K562 (cell line): ENCODE measurements around the gene CTDSPL. TPM values are rescaled to one million over a fixed set of nuclear protein-coding genes. Genes with fewer than 3 reads are reported as not detected.

Experiments used
- BRF1 ChIP-seq: IDR thresholded peaks from 3 replicates; pipeline ENCODE4 v1.6.1; 2011; ENCODE audit warnings: borderline replicate concordance, mild to moderate bottlenecking; ENCODE audit not compliant: insufficient read length; ENCODE audit errors: extremely low read depth
- CREM ChIP-seq: IDR thresholded peaks from 2 replicates; pipeline ENCODE4 v1.6.1; 2014; ENCODE audit warnings: antibody characterized with exemption, low read depth
- FOXP1 ChIP-seq: sonication (generic); formaldehyde crosslinking; IDR thresholded peaks from 2 replicates; pipeline ENCODE4 v1.8.0; 2022; ENCODE audit warnings: mild to moderate bottlenecking, missing genetic modification reagents
- GABPB2 ChIP-seq: fragments of 250-450 bp; sonication (Bioruptor Pico); conservative IDR thresholded peaks from 2 replicates; pipeline ENCODE4 v1.5.1; 2021; ENCODE audit warnings: mild to moderate bottlenecking
- GTF2A2 ChIP-seq: IDR thresholded peaks from 2 replicates; pipeline ENCODE4 v1.6.1; 2016; ENCODE audit warnings: mild to moderate bottlenecking, missing genetic modification characterization, missing compliant biosample characterization
- HNRNPUL1 ChIP-seq: fragments of 200-400 bp; formaldehyde crosslinking; IDR thresholded peaks from 2 replicates; pipeline ENCODE4 v1.6.1; 2017; ENCODE audit warnings: low read length
- KAT7 ChIP-seq: sonication (generic); formaldehyde crosslinking; IDR thresholded peaks from 2 replicates; pipeline ENCODE4 v1.8.0; 2022; ENCODE audit warnings: missing genetic modification reagents, mild to moderate bottlenecking, borderline replicate concordance
- KDM4B ChIP-seq, 2 experiments: fragments of 450-650 bp in 1 of 2; sonication (generic) in 1 of 2; IDR thresholded peaks; 2 replicates each; pipeline ENCODE4 v1.6.1; 2016 to 2017; ENCODE audit warnings: borderline replicate concordance in 2 of 2, antibody characterized with exemption in 1 of 2, low read depth in 1 of 2, mild to moderate bottlenecking in 1 of 2
- NFRKB ChIP-seq: fragments of 450-650 bp; IDR thresholded peaks from 2 replicates; pipeline ENCODE4 v1.6.1; 2016; ENCODE audit warnings: low read depth
- RB1 ChIP-seq: fragments of 450-650 bp; IDR thresholded peaks from 2 replicates; pipeline ENCODE4 v1.6.1; 2017; ENCODE audit warnings: low read depth, mild to moderate bottlenecking
- RBFOX2 ChIP-seq: fragments of 200-400 bp; formaldehyde crosslinking; IDR thresholded peaks from 2 replicates; pipeline ENCODE4 v1.6.1; 2017; ENCODE audit warnings: low read depth, mild to moderate bottlenecking, low read length, moderate library complexity
- SMAD4 ChIP-seq: fragments of 250-450 bp; sonication (Bioruptor Pico); conservative IDR thresholded peaks from 2 replicates; pipeline ENCODE4 v1.8.0; 2021; ENCODE audit warnings: inconsistent platforms, mild to moderate bottlenecking, moderate library complexity
- SRSF3 ChIP-seq: fragments of 200-400 bp; formaldehyde crosslinking; IDR thresholded peaks from 2 replicates; pipeline ENCODE4 v1.6.1; 2016; ENCODE audit warnings: mild to moderate bottlenecking, low read length, moderate library complexity; ENCODE audit not compliant: insufficient read depth
- TAF15 ChIP-seq: fragments of 200-400 bp; formaldehyde crosslinking; IDR thresholded peaks from 2 replicates; pipeline ENCODE4 v1.6.1; 2017; ENCODE audit warnings: mild to moderate bottlenecking, low read depth, low read length, moderate library complexity
- ZNF143 ChIP-seq: sonication (generic); formaldehyde crosslinking; IDR thresholded peaks from 2 replicates; pipeline ENCODE4 v1.9.0; 2022; ENCODE audit warnings: mild to moderate bottlenecking, missing genetic modification reagents
- ZNF174 ChIP-seq: fragments of 250-450 bp; sonication (Bioruptor Pico); IDR thresholded peaks from 2 replicates; pipeline ENCODE4 v1.4.0; 2020; ENCODE audit warnings: mild to moderate bottlenecking
- ZNF431 ChIP-seq: sonication (generic); formaldehyde crosslinking; IDR thresholded peaks from 2 replicates; pipeline ENCODE4 v1.8.0; 2022; ENCODE audit warnings: mild to moderate bottlenecking, missing genetic modification reagents
- ZNF778 ChIP-seq: fragments of 450-650 bp; formaldehyde crosslinking; IDR thresholded peaks from 2 replicates; pipeline ENCODE4 v1.4.0; 2020; ENCODE audit warnings: mild to moderate bottlenecking, moderate library complexity
- ZSCAN32 ChIP-seq: fragments of 450-650 bp; formaldehyde crosslinking; IDR thresholded peaks from 2 replicates; pipeline ENCODE4 v1.4.0; 2020; ENCODE audit warnings: mild to moderate bottlenecking, moderate library complexity
- polyA plus RNA-seq, 8 experiments: library from polyadenylated mRNA; depleted of rRNA in 4 of 8; stranded (reverse) in 5 of 8; unstranded in 3 of 8; fragments of >200 nt; fragmentation: Nextera tagmentation in 2 of 8; fragmentation: Illumina TruSeq in 1 of 8; extraction: Ambion mirVana in 2 of 8; extraction: Trizol in 1 of 8; gene quantifications; 2 replicates each; pipeline versions ENCODE4 v1.2.1 to v1.2.3, GENCODE V29; 2011 to 2014; ENCODE audit warnings: inconsistent platforms in 1 of 8, missing spikeins in 1 of 8
- total RNA-seq, 7 experiments: library from RNA; depleted of rRNA in 6 of 7; stranded (reverse); fragments of >200 nt in 6 of 7; fragmentation: Illumina TruSeq in 2 of 7; extraction: Trizol in 2 of 7; gene quantifications; 2 replicates each; pipeline versions ENCODE4 v1.2.1 to v1.2.3, GENCODE V29; 2011 to 2021; ENCODE audit warnings: low replicate concordance in 1 of 7
- TF ChIP-seq, protein P1 (sequence below): sonication (generic); formaldehyde crosslinking; IDR thresholded peaks from 2 replicates; pipeline ENCODE4 v1.8.0; 2022; ENCODE audit warnings: missing genetic modification reagents, mild to moderate bottlenecking, moderate library complexity, borderline replicate concordance
- TF ChIP-seq, protein P2 (sequence below): sonication (generic); formaldehyde crosslinking; IDR thresholded peaks from 2 replicates; pipeline ENCODE4 v1.8.0; 2022; ENCODE audit warnings: mild to moderate bottlenecking, low read depth, missing genetic modification reagents
- TF ChIP-seq, protein P3 (sequence below), 3 experiments: fragments of 200-800 bp in 1 of 3; sonication (Bioruptor generic) in 1 of 3; sonication (generic) in 1 of 3; formaldehyde crosslinking in 1 of 3; IDR thresholded peaks; 2 replicates each; pipeline versions ENCODE4 v1.6.1 to v1.8.0; 2016 to 2022; ENCODE audit warnings: mild to moderate bottlenecking in 2 of 3, missing compliant biosample characterization in 2 of 3, missing genetic modification characterization in 2 of 3, missing genetic modification reagents in 1 of 3

Gene CTDSPL
- total and polyA plus RNA-seq, 9 of the 15 experiments (the other 6 are each of a cell fraction or from before 2014, with no cell fraction given), result 5.1 to 19.3 (median 11.3) TPM

DNA sequence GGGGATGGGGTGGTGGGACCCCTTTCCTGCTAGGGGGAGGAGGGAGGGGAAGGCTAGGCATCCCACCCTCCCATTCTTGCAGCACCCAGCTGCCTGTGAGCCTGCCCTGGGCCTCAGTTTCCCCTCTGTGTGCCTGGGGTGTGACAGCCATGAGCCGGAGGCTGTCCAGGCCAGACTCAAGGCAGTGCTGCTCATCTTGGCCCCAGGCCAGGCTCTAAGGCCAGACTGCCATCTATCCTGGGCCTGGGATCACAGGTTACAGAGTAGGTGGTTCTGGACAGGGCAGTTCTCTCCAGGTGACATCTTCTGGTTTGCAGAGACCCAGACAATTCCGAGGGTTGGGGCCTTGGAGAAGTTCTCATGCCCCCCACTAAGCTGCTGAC is 125.6 kb downstream of the CTDSPL start (continued):
- TF ChIP-seq, protein P1, sequence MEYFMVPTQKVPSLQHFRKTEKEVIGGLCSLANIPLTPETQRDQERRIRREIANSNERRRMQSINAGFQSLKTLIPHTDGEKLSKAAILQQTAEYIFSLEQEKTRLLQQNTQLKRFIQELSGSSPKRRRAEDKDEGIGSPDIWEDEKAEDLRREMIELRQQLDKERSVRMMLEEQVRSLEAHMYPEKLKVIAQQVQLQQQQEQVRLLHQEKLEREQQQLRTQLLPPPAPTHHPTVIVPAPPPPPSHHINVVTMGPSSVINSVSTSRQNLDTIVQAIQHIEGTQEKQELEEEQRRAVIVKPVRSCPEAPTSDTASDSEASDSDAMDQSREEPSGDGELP (CRISPR knock-in tag), result no peak
- TF ChIP-seq BRF1 (no peak), SRSF3 (no peak), KAT7 (CRISPR knock-in tag) (0 out of 2 replicates have a peak, but pooled peaks have one; percentile 70), TAF15 (no peak), KDM4B (IDR thresholded peaks at IDR 0.05; ENCODE audit: borderline replicate concordance in 2 of 2, low read depth in 1 of 2) (0 out of 4 replicates have a peak, but pooled peaks of 1 of the 2 experiments have one; percentile 4), FOXP1 (CRISPR knock-in tag) (peak; percentile 37; the same call in 1 of the 2 replicates), GABPB2 (CRISPR knock-in tag) (no peak), RB1 (no peak), GTF2A2 (0 out of 2 replicates have a peak, but pooled peaks have one; percentile 55), HNRNPUL1 (no peak), ZNF143 (peak; percentile 38; the same call in 1 of the 2 replicates), RBFOX2 (peak; percentile 34; the same call in 1 of the 2 replicates), ZNF431 (CRISPR knock-in tag) (no peak), NFRKB (0 out of 2 replicates have a peak, but pooled peaks have one; percentile 31), ZSCAN32 (no peak), SMAD4 (CRISPR knock-in tag) (0 out of 2 replicates have a peak, but pooled peaks have one; percentile 7), CREM (no peak), ZNF174 (CRISPR knock-in tag) (no peak), ZNF778 (CRISPR knock-in tag) (no peak)
- TF ChIP-seq, protein P2, sequence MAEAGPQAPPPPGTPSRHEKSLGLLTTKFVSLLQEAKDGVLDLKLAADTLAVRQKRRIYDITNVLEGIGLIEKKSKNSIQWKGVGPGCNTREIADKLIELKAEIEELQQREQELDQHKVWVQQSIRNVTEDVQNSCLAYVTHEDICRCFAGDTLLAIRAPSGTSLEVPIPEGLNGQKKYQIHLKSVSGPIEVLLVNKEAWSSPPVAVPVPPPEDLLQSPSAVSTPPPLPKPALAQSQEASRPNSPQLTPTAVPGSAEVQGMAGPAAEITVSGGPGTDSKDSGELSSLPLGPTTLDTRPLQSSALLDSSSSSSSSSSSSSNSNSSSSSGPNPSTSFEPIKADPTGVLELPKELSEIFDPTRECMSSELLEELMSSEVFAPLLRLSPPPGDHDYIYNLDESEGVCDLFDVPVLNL (CRISPR knock-in tag), result no peak
- TF ChIP-seq, protein P3, sequence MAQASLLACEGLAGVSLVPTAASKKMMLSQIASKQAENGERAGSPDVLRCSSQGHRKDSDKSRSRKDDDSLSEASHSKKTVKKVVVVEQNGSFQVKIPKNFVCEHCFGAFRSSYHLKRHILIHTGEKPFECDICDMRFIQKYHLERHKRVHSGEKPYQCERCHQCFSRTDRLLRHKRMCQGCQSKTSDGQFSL (CRISPR knock-in tag; IDR thresholded peaks at IDR 0.05), result peak; percentile 29; the same call in 1 of the 2 replicates
- TF ChIP-seq, protein P3 (tag; IDR thresholded peaks at IDR 0.05), result no peak
